ENCODE data around the gene PTPRM. TPM values are rescaled to one million over a fixed set of nuclear protein-coding genes. Genes with fewer than 3 reads are reported as not detected.

Gene PTPRM
- total RNA-seq, 4 donors from 2014 or later, result 21.4 to 41.8 (median 29.6) TPM

- H3K4me3 ChIP-seq (ENCODE audit: low read depth, poor library complexity, severe bottlenecking), result no peak overlapping the region
- intact Hi-C loops (cut with DNase I; ENCODE audit: low total_unique reads), result no loop called here
- no peak for DNase-seq (ENCODE audit: low spot score in 2 of 2)
- TF ChIP-seq CTCF (IDR thresholded peaks at IDR 0.05) (no peak), POLR2A (IDR thresholded peaks at IDR 0.05) (no peak)
- WGBS, 2 donors, result 46 to 48% methylated on average over 1 of the region's 1 CpG
Measured at GRCh38 chr18:7990670-7991069, 423.6 kb downstream of the PTPRM start.

GRCh38 chr18:8001711-8002301 is 434.7 kb downstream of the PTPRM start:
- DNase-seq (ENCODE audit: low spot score in 2 of 2), result no peak
- no peak overlapping the region for H3K4me3 ChIP-seq (ENCODE audit: low read depth, poor library complexity, severe bottlenecking)
- intact Hi-C loops (cut with DNase I; ENCODE audit: low total_unique reads), result no loop called here
- no peak for TF ChIP-seq CTCF (IDR thresholded peaks at IDR 0.05)
- no peak for TF ChIP-seq POLR2A (IDR thresholded peaks at IDR 0.05)
- WGBS, 2 donors, result 47 to 49% methylated on average over 3 of the region's 3 CpGs

DNA sequence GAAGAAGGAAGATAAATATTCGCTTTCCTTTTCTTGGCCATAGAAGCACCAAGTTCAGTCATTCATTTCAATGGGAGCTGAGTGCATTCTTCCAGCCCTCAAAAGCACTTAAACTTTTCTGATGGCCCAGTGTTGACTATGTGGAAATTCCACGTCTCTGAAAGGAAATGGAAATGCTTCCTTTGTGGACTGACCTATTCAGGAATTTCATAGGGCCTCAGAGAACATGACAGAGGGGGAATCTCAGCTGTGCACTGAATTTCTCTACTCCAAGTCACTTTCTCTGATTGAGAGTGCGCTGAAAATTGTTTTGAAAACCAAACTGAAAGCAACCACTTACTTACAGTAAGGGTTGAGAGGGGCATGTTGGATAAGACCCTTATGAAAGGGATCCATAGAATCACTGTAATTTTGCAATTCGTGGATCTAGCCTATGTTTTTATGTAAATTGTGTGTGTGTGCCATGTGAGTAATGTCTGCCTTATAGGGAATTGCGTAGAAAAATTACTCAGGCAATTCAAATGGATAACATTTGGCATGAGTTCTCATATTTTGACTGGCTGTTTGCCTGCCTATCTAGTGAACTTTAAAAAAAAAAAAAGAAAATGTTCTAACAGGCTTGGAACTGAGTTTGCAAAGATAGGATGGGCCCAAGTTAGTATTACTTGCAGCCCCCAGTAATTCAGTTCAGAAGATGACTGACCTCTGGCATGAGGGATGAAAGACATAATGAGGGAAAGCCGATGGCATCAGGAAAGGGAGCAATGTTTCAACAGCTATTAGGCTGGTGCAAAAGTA is 437.0 kb downstream of the PTPRM start:
- 68 to 69% methylated on average over 6 of the region's 6 CpGs for WGBS, 2 donors
- TF ChIP-seq POLR2A (IDR thresholded peaks at IDR 0.05), result no peak
- no peak for TF ChIP-seq CTCF (IDR thresholded peaks at IDR 0.05)
- intact Hi-C loops (cut with DNase I; ENCODE audit: low total_unique reads), result no loop called here
- no peak overlapping the region for H3K4me3 ChIP-seq (ENCODE audit: low read depth, poor library complexity, severe bottlenecking)
- DNase-seq (ENCODE audit: low spot score in 2 of 2), result no peak

DNA sequence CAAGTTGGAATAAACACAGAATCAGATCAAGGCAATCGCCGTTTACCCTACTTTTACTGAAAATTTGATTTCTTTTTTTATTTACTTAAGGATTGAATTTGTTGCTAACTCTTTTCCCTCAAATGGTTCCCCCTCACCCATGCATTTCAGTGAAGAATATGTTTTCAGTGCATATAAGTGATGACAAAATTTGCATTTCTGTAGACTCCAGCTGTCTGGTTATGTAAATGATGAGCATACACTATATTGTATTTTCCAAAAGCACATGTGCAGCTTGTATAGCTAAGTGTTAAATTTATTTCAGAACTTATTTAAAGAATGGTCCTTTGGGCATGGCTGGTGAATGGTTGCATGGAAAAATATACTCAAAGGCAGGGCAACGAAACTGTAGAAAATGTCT is 437.7 kb downstream of the PTPRM start:
- no peak for TF ChIP-seq CTCF (IDR thresholded peaks at IDR 0.05)
- no peak for TF ChIP-seq POLR2A (IDR thresholded peaks at IDR 0.05)
- no peak overlapping the region for H3K4me3 ChIP-seq (ENCODE audit: low read depth, poor library complexity, severe bottlenecking)
- no peak for DNase-seq (ENCODE audit: low spot score in 2 of 2)
- intact Hi-C loops (cut with DNase I; ENCODE audit: low total_unique reads), result no loop called here
- WGBS, 2 donors, result 86 to 92% methylated on average over 3 of the region's 3 CpGs

GRCh38 chr18:8005870-8006569 is 438.9 kb downstream of the PTPRM start:
- no peak overlapping the region for H3K4me3 ChIP-seq (ENCODE audit: low read depth, poor library complexity, severe bottlenecking)
- intact Hi-C loops (cut with DNase I; ENCODE audit: low total_unique reads), result no loop called here
- TF ChIP-seq CTCF (IDR thresholded peaks at IDR 0.05) (no peak), POLR2A (IDR thresholded peaks at IDR 0.05) (no peak)
- WGBS, 2 donors, result 90 to 92% methylated on average over 7 of the region's 7 CpGs
- DNase-seq (ENCODE audit: low spot score in 2 of 2), result no peak

Data from lower leg skin (tissue), 4 donors.